Upper lobe of left lung (tissue), 4 donors: ENCODE results near the gene ZFYVE9.

ENCODE experiments used
- EP300 ChIP-seq, 4 donors: sonication (generic); formaldehyde crosslinking; IDR thresholded peaks; one replicate each; pipeline ENCODE4 v1.5.1; 2017; ENCODE audit warnings: antibody characterized with exemption in 4 of 4, control low read depth in 2 of 4
- POLR2A ChIP-seq, 4 donors: fragments of 450-650 bp; IDR thresholded peaks; one replicate each; pipeline ENCODE4 v1.5.1; 2016 to 2017; ENCODE audit warnings: antibody characterized with exemption in 4 of 4, mild to moderate bottlenecking in 2 of 4
- POLR2AphosphoS5 ChIP-seq, 2 donors: sonication (generic); formaldehyde crosslinking; IDR thresholded peaks; one replicate each; pipeline ENCODE4 v1.5.1; 2017; ENCODE audit warnings: antibody characterized with exemption in 2 of 2
- TF ChIP-seq, protein P1 (sequence below), 6 experiments: fragments of 450-650 bp in 4 of 6; fragments of 200-600 bp in 2 of 6; sonication (generic) in 2 of 6; IDR thresholded peaks; one replicate each; pipeline ENCODE4 v1.5.1; 2016 to 2019; ENCODE audit warnings: antibody characterized with exemption in 6 of 6

DNA sequence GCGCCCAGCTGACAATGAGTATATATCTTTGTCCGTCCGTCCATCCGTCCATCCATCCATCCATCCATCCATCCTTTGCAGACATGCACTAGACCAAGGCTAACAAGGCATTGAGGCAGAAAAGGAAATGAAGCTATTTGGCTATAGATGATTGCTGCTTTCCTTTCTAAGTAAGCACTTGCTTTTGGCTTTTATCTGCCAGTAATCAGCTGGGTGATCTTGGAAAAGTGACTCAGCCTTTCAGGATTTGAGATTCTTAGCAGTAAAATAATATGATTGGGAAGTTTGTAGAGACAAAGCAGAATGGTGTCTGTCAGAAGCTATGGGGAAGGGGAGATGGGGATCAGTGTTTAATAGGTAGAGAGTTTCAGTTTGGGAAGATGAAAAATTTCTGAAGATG is 22.7 kb downstream of the ZFYVE9 start:
- TF ChIP-seq, protein P1, sequence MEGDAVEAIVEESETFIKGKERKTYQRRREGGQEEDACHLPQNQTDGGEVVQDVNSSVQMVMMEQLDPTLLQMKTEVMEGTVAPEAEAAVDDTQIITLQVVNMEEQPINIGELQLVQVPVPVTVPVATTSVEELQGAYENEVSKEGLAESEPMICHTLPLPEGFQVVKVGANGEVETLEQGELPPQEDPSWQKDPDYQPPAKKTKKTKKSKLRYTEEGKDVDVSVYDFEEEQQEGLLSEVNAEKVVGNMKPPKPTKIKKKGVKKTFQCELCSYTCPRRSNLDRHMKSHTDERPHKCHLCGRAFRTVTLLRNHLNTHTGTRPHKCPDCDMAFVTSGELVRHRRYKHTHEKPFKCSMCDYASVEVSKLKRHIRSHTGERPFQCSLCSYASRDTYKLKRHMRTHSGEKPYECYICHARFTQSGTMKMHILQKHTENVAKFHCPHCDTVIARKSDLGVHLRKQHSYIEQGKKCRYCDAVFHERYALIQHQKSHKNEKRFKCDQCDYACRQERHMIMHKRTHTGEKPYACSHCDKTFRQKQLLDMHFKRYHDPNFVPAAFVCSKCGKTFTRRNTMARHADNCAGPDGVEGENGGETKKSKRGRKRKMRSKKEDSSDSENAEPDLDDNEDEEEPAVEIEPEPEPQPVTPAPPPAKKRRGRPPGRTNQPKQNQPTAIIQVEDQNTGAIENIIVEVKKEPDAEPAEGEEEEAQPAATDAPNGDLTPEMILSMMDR (IDR thresholded peaks at IDR 0.05), result no peak
- TF ChIP-seq POLR2AphosphoS5 (IDR thresholded peaks at IDR 0.05) (no peak), POLR2A (IDR thresholded peaks at IDR 0.05) (no peak), EP300 (IDR thresholded peaks at IDR 0.05) (no peak)
